Activated T-cell treated with anti-CD3 and anti-CD28 coated beads for 1 hour (primary cell): ENCODE data around the gene POM121L12.

Experiments
- DNase-seq: peaks from one replicate; pipeline ENCODE4 v3.0.0-alpha.2; 2020; ENCODE audit warnings: low read depth

The POM121L12 gene

GRCh38 chr7:53035499-53036412 lies at the start of gene POM121L12:
POM121L12 (plus strand) TSS chr7:53035633; CDS start chr7:53035672, 39 bp downstream.
- DNase-seq: no peak

GRCh38 chr7:52992001-52992400 lies 43.4 kb upstream of the POM121L12 start:
- DNase-seq: no peak

GRCh38 chr7:52992479-52993162 lies 42.8 kb upstream of the POM121L12 start:
- no peak for DNase-seq

GRCh38 chr7:52995676-52996075 lies 39.8 kb upstream of the POM121L12 start:
- DNase-seq: no peak

- no peak for DNase-seq
Observed at GRCh38 chr7:53001221-53001620, 34.2 kb upstream of the POM121L12 start.

GRCh38 chr7:53002389-53002788 lies 33.0 kb upstream of the POM121L12 start:
- DNase-seq: no peak

GRCh38 chr7:53003653-53004445 lies 31.6 kb upstream of the POM121L12 start:
- DNase-seq: no peak

GRCh38 chr7:53013925-53014324 lies 21.5 kb upstream of the POM121L12 start:
- no peak for DNase-seq

GRCh38 chr7:53015463-53015862 lies 20.0 kb upstream of the POM121L12 start:
- DNase-seq: no peak

- DNase-seq: no peak
Observed at GRCh38 chr7:53022893-53023292, 12.5 kb upstream of the POM121L12 start.

GRCh38 chr7:53048638-53049037 lies 13.2 kb downstream of the POM121L12 start:
- no peak for DNase-seq

GRCh38 chr7:53050433-53050832 lies 15.0 kb downstream of the POM121L12 start:
- DNase-seq: no peak

GRCh38 chr7:53059591-53059990 lies 24.2 kb downstream of the POM121L12 start:
- DNase-seq: no peak

- DNase-seq: no peak
Observed at GRCh38 chr7:53060066-53060465, 24.6 kb downstream of the POM121L12 start.

GRCh38 chr7:53062796-53063195 lies 27.4 kb downstream of the POM121L12 start:
- no peak for DNase-seq

GRCh38 chr7:53068673-53069072 lies 33.2 kb downstream of the POM121L12 start:
- DNase-seq: no peak

GRCh38 chr7:53070883-53071282 lies 35.5 kb downstream of the POM121L12 start:
- no peak for DNase-seq
